ENCODE data around the gene CALCR.

Gene CALCR

GRCh38 chr7:93448176-93448575 is 126.3 kb downstream of the CALCR start:
- no peak for DNase-seq (ENCODE audit: low read depth, low spot score)

- no peak for DNase-seq (ENCODE audit: low read depth, low spot score)
Measured at GRCh38 chr7:93447509-93447908, 127.0 kb downstream of the CALCR start.

DNA sequence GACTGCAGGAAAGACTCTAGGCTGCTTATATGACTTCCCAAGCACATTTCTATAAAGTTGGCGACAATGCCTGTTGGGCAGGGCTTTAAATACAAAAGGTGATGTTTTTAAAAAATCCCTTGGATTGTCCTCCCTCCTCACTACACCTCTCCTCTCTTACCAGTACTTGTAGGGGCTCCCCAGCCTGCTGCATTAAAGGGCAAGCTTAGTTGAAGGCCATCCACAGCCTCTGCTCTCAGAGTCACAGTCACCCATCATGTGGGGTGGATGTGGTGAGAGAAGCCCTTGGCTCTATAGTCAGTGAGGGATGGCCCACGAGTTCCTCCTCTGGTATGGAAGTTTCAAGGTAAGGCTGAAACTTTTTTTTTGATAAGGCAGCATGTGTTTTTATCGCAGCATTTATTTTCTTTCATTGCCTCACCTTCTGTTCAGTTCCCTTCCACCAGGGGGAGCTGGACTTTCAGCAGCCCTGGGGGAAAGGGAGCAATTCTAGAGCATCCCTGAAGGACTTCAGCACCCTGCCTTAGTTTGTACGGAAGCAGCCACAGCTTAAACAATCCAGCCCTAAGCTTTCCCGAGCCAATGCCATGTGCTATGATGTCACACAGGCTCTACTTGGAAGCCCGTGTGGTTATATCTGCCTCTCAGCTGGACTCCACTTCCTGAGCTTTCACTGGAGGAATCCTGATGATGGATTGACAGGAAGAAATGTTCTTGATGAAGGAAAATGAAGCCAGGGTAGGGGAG is 131.9 kb downstream of the CALCR start:
- no peak for DNase-seq (ENCODE audit: low read depth, low spot score)

GRCh38 chr7:93435791-93436190 is 138.7 kb downstream of the CALCR start:
- no peak for DNase-seq (ENCODE audit: low read depth, low spot score)

GRCh38 chr7:93432130-93432529 is 142.4 kb downstream of the CALCR start:
- DNase-seq (ENCODE audit: low read depth, low spot score): no peak

- no peak for DNase-seq (ENCODE audit: low read depth, low spot score)
Measured at GRCh38 chr7:93430917-93431588, 143.5 kb downstream of the CALCR start.

- DNase-seq (ENCODE audit: low read depth, low spot score): no peak
Measured at GRCh38 chr7:93429563-93429962, 145.0 kb downstream of the CALCR start.

DNA sequence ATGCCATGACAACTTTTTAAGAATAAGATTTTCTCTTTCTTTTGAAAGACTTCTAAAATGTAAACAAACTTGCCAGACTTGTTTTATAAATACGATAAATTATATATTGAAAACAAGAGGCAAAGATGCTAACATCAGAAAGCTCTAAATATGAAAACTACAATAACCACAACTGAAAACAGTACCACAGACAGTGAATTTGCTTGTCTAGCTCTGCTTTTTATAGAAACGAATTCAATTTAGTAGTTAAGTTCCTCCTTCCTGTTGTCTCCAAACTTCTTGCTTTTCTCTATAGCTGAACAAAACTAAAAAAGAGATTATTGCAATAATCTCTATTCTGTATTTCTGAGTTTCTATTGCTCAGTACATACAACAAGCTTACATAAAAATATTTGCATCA is 147.4 kb downstream of the CALCR start:
- no peak for DNase-seq (ENCODE audit: low read depth, low spot score)

- no peak for DNase-seq (ENCODE audit: low read depth, low spot score)
Measured at GRCh38 chr7:93426155-93426696, 148.3 kb downstream of the CALCR start.

GRCh38 chr7:93414574-93414973 is 159.9 kb downstream of the CALCR start:
- DNase-seq (ENCODE audit: low read depth, low spot score): no peak

- no peak for DNase-seq (ENCODE audit: low read depth, low spot score)
Measured at GRCh38 chr7:93409324-93409723, 165.2 kb downstream of the CALCR start.

DNA sequence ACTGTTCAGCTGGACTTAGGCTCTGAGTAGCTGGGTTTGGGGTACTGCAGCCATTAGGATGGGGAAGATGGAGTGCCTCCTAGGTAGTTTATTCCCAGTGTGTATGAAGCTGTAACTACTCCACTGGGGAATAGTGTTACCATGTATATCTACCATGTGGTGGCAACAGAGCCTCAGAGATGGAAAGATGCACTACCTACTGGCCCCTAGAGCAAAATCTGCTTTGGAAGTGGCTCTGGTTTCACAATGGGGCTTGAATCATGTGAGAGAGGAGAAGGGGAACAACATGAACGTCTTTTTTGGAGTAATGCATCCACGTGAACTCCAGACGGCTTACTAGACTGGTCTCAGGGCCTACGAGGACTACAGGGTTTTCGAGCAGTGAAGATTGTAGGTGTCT is 167.3 kb downstream of the CALCR start:
- no peak for DNase-seq (ENCODE audit: low read depth, low spot score)

GRCh38 chr7:93402944-93403343 is 171.6 kb downstream of the CALCR start:
- no peak for DNase-seq (ENCODE audit: low read depth, low spot score)

DNA sequence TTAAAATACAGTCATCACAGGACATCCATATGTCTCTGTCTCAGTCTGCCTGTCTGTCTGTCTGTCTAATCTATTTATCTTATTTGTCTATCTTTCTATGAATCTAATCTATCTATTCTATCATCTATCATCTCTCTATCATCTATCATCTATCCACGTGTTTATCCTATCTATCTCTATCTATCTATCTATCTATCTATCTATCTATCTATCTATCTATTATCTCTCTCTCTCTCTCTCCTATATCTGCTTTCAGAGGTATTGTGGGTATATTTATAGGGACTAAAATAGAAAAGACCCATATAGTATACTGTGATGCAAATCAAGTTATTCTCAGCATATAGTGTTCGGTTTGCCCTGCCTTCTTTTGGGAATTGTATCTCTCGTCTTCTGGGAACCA is 174.9 kb downstream of the CALCR start:
- DNase-seq (ENCODE audit: low read depth, low spot score): no peak

DNA sequence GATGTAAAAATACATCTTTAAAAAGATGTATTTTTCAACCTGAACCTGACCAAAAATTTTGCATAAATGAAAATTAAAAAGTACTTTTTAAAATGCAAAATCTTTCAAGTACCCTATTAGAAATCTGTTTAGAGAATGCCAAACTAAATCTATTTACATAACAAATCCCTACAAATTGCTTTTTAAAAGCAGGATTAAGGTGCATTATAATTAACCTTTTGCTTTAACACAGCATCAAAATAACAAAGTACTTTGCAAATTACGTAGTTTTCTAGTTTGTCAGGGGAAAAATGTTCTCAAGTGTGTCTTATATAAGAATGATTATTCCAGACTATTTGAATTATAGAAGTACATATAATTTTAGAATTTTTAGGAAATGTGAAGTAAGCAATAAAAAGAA is 181.5 kb downstream of the CALCR start:
- no peak for DNase-seq (ENCODE audit: low read depth, low spot score)

DNA sequence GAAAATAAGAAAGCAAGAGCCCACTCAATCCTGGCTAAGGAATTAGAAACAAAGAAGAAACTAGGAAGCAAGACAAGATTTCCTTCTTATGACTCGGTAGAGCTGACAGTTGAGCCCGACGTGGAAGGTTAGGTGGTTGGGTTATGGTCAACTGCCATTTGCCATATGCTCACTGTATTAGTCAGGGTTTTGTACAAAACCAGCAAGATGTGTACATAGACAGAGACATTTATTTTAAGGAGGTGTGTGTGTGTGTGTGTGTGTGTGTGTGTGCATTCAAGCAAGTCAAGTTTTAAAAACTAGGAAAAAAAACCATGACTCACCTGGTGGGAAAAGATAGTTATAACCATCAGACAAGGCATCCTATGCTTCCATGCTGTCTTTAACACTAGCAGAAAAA is 183.9 kb downstream of the CALCR start:
- DNase-seq (ENCODE audit: low read depth, low spot score): no peak

GRCh38 chr7:93382362-93382761 is 192.2 kb downstream of the CALCR start:
- DNase-seq (ENCODE audit: low read depth, low spot score): no peak

DNA sequence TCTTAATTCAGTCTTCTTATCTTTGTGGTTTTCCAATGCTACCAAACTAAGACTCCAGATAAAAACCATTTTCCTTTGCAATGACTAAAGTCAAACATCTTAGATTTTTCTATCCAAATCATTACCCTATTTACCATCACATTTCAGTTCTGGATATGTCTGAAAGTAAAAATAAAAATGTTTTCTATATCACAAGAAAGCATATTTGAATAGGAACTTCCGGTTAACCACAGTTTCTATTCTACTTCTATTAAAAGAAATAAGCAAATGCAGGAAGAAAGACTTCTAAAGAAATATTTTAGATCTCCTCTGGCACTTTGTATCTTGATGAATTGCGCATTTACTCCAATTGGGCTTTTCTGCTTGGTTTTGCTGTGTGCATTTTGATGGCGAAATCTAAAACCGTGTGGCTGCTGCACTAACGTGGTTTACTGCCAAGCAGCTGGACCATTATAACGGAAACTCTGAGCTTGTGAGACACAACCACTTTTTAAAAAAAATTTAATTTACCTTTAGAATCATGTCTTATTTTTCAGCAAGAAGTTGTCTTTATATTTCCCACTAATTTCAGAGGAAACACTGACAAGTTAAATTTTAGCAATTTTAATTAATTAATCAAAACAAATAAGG is 196.3 kb downstream of the CALCR start:
- DNase-seq (ENCODE audit: low read depth, low spot score): no peak

DNA sequence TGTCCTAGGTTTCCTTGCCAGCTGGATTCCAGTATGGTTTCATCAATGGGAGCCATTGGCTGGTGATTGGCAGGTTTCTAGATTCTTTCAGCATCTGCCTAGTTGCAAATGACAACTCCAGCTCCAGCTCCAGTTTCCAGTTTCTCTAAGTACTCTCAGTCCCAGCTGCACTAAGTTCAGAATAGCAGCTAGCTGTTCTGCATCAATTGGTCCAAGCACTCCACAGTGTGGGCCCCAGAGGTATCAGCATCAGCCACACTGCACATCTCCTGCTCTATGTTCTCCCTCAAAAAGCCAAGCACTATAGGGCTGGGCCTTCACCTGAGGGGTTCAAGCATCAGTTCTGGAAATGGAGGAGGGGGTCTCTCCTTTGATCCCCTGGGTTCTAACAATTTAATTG is 198.9 kb downstream of the CALCR start:
- no peak for DNase-seq (ENCODE audit: low read depth, low spot score)
